ENCODE results near the gene MYOM3. TPM values are rescaled to one million over a fixed set of nuclear protein-coding genes. Genes with fewer than 3 reads are reported as not detected.
"Not testable (repeated sequence)": the region's sequence is repeated elsewhere in the genome, so short reads cannot be mapped to it uniquely, and the experiment has no call there.

MYOM3 gene
- total RNA-seq, 2 donors from 2014 or later: 2.3 to 4.3 TPM

DNA sequence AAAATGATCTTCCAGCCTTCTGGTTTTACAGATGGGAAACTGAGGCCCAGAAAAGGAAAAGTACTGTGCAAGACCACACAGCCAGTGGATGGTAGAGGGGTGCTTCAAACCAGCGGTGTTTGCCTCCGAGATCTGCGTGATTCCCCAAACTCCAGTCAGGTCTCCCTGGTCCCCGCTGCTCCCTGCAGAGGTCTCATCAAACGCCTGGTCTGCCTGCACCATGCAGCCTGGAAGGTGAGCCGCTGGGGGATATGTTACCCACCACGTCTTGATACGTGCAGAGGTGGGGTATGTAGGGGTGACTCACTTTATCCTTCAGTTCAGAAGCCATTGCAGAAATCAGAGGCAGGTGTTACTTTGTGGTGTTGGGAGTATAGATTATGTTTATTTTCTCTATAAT lies 56.3 kb downstream of the MYOM3 start:
- DNase-seq: no peak
- TF ChIP-seq, protein P1, sequence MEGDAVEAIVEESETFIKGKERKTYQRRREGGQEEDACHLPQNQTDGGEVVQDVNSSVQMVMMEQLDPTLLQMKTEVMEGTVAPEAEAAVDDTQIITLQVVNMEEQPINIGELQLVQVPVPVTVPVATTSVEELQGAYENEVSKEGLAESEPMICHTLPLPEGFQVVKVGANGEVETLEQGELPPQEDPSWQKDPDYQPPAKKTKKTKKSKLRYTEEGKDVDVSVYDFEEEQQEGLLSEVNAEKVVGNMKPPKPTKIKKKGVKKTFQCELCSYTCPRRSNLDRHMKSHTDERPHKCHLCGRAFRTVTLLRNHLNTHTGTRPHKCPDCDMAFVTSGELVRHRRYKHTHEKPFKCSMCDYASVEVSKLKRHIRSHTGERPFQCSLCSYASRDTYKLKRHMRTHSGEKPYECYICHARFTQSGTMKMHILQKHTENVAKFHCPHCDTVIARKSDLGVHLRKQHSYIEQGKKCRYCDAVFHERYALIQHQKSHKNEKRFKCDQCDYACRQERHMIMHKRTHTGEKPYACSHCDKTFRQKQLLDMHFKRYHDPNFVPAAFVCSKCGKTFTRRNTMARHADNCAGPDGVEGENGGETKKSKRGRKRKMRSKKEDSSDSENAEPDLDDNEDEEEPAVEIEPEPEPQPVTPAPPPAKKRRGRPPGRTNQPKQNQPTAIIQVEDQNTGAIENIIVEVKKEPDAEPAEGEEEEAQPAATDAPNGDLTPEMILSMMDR (IDR thresholded peaks at IDR 0.05): no peak
- TF ChIP-seq POLR2A (IDR thresholded peaks at IDR 0.05): no peak
- H3K27me3 ChIP-seq: no peaks in the 10 kb centered on the region
- WGBS, 2 donors: 74 to 77% methylated on average over 5 to 8 of the region's 8 CpGs
- no peak overlapping the region for H3K27ac ChIP-seq
- H3K4me1 ChIP-seq: no peaks in the 10 kb centered on the region
- ATAC-seq: no peak
- H3K36me3 ChIP-seq (replicated peaks in 1 of 2; ENCODE audit: insufficient read depth in 1 of 2, low read depth in 2 of 2): no peaks in the 10 kb centered on the region
- intact Hi-C loops (cut with DNase I): no loop called here
- H3K9me3 ChIP-seq: no peaks in the 10 kb centered on the region
- no peak overlapping the region for H3K4me3 ChIP-seq

DNA sequence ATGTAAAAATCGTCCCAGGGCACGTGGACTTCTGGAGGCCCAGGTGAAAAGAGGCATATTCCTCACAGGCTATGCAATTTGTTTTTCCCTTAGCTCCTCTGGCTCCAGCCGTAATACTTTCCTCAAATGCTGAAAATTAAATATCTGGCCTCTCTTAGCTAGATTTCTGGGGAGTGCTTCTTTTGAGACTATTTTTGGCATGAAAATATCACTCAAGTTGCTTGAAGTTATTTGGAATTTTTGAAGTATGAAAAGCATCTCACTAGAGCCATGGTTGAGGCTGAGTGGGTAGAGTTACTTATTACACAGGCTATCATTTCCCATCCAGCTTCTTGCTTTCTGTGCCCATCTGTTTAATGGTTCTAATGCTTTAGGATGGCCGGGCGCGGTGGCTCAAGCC lies 59.7 kb downstream of the MYOM3 start:
- H3K27ac ChIP-seq: no peak overlapping the region
- no peaks in the 10 kb centered on the region for H3K27me3 ChIP-seq
- TF ChIP-seq POLR2A (IDR thresholded peaks at IDR 0.05): no peak
- TF ChIP-seq, protein P1 (IDR thresholded peaks at IDR 0.05): no peak
- 72 to 77% methylated on average over 6 of the region's 6 CpGs for WGBS, 2 donors
- intact Hi-C loops (cut with DNase I): no loop called here
- H3K9me3 ChIP-seq: no peaks in the 10 kb centered on the region
- H3K4me3 ChIP-seq: no peak overlapping the region
- ATAC-seq (no peak), DNase-seq (no peak)
- no peaks in the 10 kb centered on the region for H3K36me3 ChIP-seq (replicated peaks in 1 of 2; ENCODE audit: insufficient read depth in 1 of 2, low read depth in 2 of 2)
- no peaks in the 10 kb centered on the region for H3K4me1 ChIP-seq

DNA sequence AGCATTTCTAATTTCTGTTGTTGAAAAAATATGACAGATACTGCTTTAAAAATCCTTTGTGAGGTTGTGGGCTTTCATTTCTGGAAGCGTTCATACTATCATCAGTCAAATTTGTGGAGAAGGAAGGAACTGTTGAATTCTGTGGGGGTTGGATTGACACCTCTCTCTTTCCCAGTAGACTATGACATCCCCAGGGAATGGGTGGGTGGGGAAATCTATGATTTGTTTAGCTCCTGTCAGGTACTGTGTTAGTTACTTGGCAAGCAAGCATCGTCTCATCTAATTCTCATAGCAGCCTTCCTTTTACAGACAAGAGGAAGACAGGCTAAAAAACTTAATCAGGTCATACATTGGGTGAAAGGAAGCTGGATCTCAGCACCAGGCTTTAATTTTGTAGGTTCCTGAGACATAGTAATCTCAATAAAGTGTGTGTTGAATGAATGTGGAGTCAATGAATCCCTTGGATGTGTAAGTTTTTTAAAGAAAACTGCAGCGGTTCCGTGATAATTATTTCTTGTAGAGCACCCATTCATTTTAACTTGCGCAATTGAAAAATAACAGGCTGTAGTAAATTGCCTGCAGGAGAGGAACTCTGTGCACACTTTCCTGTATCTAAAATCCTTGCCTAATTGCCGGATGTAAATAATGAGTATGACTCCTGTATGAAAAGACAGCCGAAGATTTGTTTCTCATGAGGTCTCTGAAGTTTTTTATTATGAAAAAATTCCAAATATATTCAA lies 60.6 kb downstream of the MYOM3 start:
- WGBS, 2 donors: 71% methylated on average over 7 of the region's 7 CpGs
- ATAC-seq: no peak

DNA sequence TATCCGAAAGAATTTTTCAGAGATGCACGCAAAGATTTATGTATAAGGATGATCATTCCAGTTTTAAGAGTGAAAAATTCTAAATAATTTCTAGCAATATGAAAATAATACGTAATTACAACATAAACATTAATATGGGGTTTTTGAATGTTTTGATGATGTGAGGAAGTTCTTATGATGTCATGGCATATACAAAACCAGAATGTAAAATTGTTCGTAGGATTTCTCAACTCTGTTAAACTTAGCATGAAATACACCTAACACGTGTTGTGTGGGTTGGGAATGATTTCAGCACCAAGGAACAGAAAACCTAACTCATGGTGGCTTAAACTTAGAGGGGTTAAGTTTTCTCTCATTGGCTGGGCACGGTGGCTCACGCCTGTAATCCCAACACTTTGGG lies 62.2 kb downstream of the MYOM3 start:
- no peaks in the 10 kb centered on the region for H3K27me3 ChIP-seq
- H3K4me3 ChIP-seq: no peak overlapping the region
- no peaks in the 10 kb centered on the region for H3K9me3 ChIP-seq
- H3K36me3 ChIP-seq (replicated peaks in 1 of 2; ENCODE audit: insufficient read depth in 1 of 2, low read depth in 2 of 2): no peaks in the 10 kb centered on the region
- intact Hi-C loops (cut with DNase I): no loop called here
- H3K27ac ChIP-seq: no peak overlapping the region
- H3K4me1 ChIP-seq: no peaks in the 10 kb centered on the region
- DNase-seq (no peak), ATAC-seq (no peak)
- 89 to 93% methylated on average over 7 of the region's 7 CpGs for WGBS, 2 donors
- TF ChIP-seq POLR2A (IDR thresholded peaks at IDR 0.05): no peak
- TF ChIP-seq, protein P1 (IDR thresholded peaks at IDR 0.05): no peak

More for the DNA sequence above, 60.6 kb downstream of the MYOM3 start:
- TF ChIP-seq POLR2A (IDR thresholded peaks at IDR 0.05): no peak
- TF ChIP-seq, protein P1 (IDR thresholded peaks at IDR 0.05): no peak
- H3K27me3 ChIP-seq: no peaks in the 10 kb centered on the region
- no peaks in the 10 kb centered on the region for H3K4me1 ChIP-seq
- intact Hi-C loops (cut with DNase I): no loop called here
- no peaks in the 10 kb centered on the region for H3K9me3 ChIP-seq
- H3K36me3 ChIP-seq (replicated peaks in 1 of 2; ENCODE audit: insufficient read depth in 1 of 2, low read depth in 2 of 2): no peaks in the 10 kb centered on the region
- no peak overlapping the region for H3K4me3 ChIP-seq
- no peak overlapping the region for H3K27ac ChIP-seq
- no peak for DNase-seq

DNA sequence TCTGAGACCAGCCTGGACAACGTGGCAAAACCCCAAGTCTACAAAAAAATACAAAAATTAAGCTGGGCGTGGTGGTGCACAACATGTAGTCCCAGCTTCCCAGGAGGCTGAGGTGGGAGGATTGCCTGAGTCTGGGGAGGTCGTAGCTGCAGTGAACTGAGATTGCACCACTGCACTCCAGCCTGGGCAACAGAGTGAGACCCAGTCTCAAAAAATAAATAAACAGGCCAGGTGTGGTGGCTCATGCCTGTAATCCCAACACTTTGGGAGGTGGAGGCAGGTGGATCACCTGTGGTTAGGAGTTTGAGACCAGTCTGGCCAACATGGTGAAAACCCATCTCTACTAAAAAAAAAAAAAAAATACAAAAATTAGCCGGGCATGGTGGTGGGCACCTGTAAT lies 63.0 kb downstream of the MYOM3 start:
- DNase-seq; H3K36me3 ChIP-seq (replicated peaks in 1 of 2; ENCODE audit: insufficient read depth in 1 of 2, low read depth in 2 of 2); H3K4me3 ChIP-seq; ATAC-seq; H3K4me1 ChIP-seq; intact Hi-C loops (cut with DNase I); H3K27me3 ChIP-seq; H3K9me3 ChIP-seq; H3K27ac ChIP-seq: not testable (repeated sequence)
- WGBS, 2 donors: 91 to 92% methylated on average over 4 of the region's 4 CpGs

Measured in body of pancreas (tissue), 4 donors.